Measurements from ENCODE around the gene ESCO1.

The ESCO1 gene

DNA sequence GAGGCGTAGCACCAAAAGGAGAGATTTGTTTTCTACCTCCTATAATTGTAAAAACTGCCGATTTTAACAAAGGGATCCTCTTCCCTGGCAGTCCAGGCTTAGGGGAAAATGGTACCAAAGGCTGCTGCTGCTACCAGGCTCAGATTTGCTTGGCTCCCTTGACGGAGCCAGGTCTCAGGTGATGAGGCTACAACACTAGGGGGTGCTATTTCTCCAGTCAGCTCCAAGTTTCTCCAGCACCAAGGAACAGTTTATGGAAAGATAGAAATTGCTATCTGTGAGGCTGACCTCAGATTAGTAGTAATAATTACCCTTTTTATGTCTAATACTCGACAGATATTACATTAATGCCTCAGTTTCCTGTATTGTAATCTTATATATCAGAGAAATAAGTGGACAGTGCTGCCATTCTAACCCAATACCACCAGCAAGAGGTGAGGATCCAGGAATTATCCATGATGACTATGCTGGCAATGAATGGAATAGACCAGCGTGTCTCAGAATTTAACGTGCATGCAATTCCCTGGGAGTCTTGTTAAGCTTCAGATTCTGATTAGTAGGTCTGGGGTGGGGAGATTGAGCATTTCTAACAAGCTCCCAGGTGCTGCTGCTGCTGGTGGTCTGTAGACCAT lies 111.3 kb downstream of the ESCO1 start:
- Histone ChIP-seq H3K36me3 (no peaks in the 10 kb centered on the region), H3K27me3 (no peaks in the 10 kb centered on the region), H3K4me3 (ENCODE audit: low read depth, low read length) (no peak overlapping the region), H3K9me3 (no peaks in the 10 kb centered on the region), H3K4me1 (no peaks in the 10 kb centered on the region)
- TF ChIP-seq, protein P1, sequence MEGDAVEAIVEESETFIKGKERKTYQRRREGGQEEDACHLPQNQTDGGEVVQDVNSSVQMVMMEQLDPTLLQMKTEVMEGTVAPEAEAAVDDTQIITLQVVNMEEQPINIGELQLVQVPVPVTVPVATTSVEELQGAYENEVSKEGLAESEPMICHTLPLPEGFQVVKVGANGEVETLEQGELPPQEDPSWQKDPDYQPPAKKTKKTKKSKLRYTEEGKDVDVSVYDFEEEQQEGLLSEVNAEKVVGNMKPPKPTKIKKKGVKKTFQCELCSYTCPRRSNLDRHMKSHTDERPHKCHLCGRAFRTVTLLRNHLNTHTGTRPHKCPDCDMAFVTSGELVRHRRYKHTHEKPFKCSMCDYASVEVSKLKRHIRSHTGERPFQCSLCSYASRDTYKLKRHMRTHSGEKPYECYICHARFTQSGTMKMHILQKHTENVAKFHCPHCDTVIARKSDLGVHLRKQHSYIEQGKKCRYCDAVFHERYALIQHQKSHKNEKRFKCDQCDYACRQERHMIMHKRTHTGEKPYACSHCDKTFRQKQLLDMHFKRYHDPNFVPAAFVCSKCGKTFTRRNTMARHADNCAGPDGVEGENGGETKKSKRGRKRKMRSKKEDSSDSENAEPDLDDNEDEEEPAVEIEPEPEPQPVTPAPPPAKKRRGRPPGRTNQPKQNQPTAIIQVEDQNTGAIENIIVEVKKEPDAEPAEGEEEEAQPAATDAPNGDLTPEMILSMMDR (IDR thresholded peaks at IDR 0.05; ENCODE audit: low read depth, low read length): peak; percentile 79
- peak; percentile 41 for DNase-seq

DNA sequence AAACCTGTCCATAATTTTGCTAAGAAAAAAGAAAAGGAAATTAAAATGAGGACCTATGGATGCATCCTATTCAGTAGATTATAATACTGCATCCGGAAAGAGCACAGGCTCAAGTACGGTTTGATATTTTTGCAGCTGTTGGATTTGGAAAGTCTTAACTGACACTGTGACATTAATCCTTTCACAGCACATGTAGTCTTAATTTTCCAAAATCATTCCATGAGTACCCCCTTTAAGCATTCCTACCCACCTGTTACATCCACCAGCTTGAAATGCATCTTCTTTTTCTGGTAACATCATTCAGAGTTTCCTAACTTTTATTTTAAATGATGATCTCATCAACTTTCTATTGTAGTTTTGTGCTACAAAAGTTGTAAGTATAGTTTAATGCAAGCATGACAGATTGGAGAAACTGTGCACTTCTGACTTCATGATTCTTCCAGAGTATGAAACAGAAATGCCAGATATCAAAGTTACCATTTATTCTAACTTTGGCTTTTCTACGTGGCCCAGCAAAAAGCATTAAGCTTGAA lies 113.5 kb downstream of the ESCO1 start:
- Histone ChIP-seq H3K4me1 (no peaks in the 10 kb centered on the region), H3K36me3 (no peaks in the 10 kb centered on the region), H3K9me3 (no peaks in the 10 kb centered on the region), H3K4me3 (ENCODE audit: low read depth, low read length) (no peak overlapping the region), H3K27me3 (no peaks in the 10 kb centered on the region)
- DNase-seq: no peak
- TF ChIP-seq, protein P1 (IDR thresholded peaks at IDR 0.05; ENCODE audit: low read depth, low read length): no peak

DNA sequence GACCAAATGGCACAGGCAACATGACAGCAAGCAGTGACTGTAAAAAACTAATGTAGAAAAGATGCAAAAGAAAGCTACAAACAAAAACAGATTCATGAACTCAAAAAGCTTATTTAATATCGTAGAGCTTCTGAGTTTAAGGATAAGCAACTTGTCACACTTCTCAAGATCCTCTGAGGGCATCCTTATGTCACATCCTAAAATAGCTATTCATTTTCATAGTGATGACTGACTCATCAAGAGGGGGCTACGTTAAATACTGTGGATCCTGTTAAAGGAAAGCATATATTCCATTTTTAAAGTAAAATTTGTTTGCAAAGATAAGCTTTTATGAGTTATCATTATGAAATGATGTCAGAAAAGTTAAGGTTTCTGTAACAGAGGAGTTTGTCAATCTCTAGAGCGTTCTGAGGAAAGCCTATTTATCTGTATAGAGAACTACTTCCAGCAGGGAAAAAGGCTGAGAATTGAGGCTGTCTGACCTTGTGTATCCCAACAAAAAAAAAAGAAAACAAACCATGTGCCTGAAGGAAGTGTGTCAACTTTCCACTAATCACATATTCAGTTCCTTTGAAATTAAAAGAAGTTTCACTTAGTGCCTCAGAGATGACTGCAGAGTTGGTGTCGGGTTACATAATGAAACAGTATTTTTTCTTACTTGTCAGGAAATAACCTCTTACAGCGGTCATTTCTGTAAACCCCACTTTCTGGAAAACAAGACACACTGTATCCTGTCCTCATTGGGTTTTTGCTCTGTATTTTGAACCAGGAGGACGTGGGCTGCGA lies 115.5 kb downstream of the ESCO1 start:
- no peak for DNase-seq
- Histone ChIP-seq H3K36me3 (no peaks in the 10 kb centered on the region), H3K4me1 (no peaks in the 10 kb centered on the region), H3K4me3 (ENCODE audit: low read depth, low read length) (no peak overlapping the region), H3K9me3 (no peaks in the 10 kb centered on the region), H3K27me3 (no peaks in the 10 kb centered on the region)
- TF ChIP-seq, protein P1 (IDR thresholded peaks at IDR 0.05; ENCODE audit: low read depth, low read length): no peak

DNA sequence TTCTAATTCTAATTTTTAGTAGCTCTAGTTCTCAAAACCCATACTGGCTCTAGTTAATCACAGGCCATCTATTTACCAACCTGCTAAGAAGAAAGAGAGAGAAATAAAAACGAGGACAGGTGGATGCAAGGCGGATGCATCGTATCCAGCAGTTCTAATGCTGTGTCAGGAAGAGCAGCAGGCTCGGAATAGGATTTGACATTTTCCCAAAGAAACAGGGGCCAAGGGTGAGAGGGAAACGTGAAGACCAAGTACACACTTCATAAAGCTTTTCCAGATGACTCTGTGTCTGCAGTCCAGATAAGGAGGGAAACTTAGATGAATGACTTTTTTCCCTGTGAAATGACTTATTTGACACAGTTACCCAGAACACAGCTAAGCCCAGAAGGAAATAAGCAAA lies 117.5 kb downstream of the ESCO1 start:
- no peak for DNase-seq
- Histone ChIP-seq H3K9me3 (no peaks in the 10 kb centered on the region), H3K4me3 (ENCODE audit: low read depth, low read length) (no peak overlapping the region), H3K36me3 (no peaks in the 10 kb centered on the region), H3K27me3 (no peaks in the 10 kb centered on the region), H3K4me1 (no peaks in the 10 kb centered on the region)
- TF ChIP-seq, protein P1 (IDR thresholded peaks at IDR 0.05; ENCODE audit: low read depth, low read length): no peak

DNA sequence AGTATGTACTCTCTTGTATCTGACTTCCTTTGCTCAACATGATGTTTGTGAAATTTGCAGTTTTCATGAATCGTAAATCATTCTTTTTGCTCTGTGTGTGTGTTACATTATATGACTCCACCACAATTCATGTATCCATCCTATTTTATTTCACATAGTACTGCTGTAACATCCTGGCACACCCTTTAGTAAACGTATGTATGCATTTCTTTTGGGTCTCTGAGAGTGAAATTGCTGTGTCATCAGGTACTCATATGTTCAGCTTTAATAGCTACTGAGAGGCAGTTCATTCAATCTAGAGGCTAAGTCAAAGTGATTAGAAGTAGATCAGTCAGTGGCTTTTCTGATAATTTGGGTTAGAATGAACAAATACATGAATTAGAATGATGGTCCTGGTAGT lies 118.8 kb downstream of the ESCO1 start:
- Histone ChIP-seq H3K27me3 (no peaks in the 10 kb centered on the region), H3K9me3 (no peaks in the 10 kb centered on the region), H3K4me3 (ENCODE audit: low read depth, low read length) (no peak overlapping the region), H3K4me1 (no peaks in the 10 kb centered on the region), H3K36me3 (no peaks in the 10 kb centered on the region)
- TF ChIP-seq, protein P1 (IDR thresholded peaks at IDR 0.05; ENCODE audit: low read depth, low read length): no peak
- DNase-seq: no peak

DNA sequence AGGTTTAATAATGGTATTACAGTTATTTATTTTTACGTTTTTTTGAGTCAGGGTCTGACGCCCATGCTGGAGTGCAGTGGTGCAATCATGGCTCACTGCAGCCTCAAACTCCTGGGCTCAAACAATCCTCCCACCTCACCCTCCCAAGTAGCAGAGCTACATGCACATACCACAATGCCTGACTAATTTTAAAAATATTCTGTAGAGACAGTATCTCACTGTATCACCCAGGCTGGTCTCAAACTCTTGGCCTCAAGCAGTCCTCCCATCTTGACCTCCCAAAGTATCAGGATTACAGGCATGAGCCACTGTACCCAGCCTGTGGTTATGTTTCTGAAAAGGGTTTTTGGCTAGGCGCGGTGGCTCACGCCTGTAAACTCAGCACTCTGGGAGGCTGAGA lies 120.8 kb downstream of the ESCO1 start:
- DNase-seq: no peak
- no peaks in the 10 kb centered on the region for H3K36me3 ChIP-seq
- H3K4me3 ChIP-seq (ENCODE audit: low read depth, low read length): no peak overlapping the region
- H3K9me3 ChIP-seq: no peaks in the 10 kb centered on the region
- H3K27me3 ChIP-seq: no peaks in the 10 kb centered on the region
- TF ChIP-seq, protein P1 (IDR thresholded peaks at IDR 0.05; ENCODE audit: low read depth, low read length): no peak
- H3K4me1 ChIP-seq: no peaks in the 10 kb centered on the region

All from BE2C (cell line).